Pancreas (tissue), 10 donors: ENCODE results near the gene NGFR. TPM values are rescaled to one million over a fixed set of nuclear protein-coding genes. Genes with fewer than 3 reads are reported as not detected.

Experiments used
- ATAC-seq, 4 donors: fragments of 200-7000 bp; cut with Tn5 transposase; one replicate each; pipeline versions ENCODE4 v1.8.0 to v1.9.1; 2020; ENCODE audit warnings: mild to moderate bottlenecking in 4 of 4, moderate library complexity in 4 of 4
- DNase-seq, 6 donors: peaks; one replicate each; pipeline ENCODE4 v3.0.0-alpha.2; 2020
- FAIRE-seq: peaks from 2 replicates; lab custom pipeline; 2012; peaks lifted over from hg19 to GRCh38; lab: Jason Lieb, UNC
- H3K27ac ChIP-seq, 4 donors: fragments of 200-600 bp; sonication (generic); 1 replicate in 3 of 4; 2 replicates in 1 of 4; pipeline versions ENCODE4 v1.5.0 to v1.8.0; 2020
- H3K27me3 ChIP-seq, 4 donors: fragments of 200-600 bp; one replicate each; pipeline ENCODE4 v1.8.0; 2021
- H3K36me3 ChIP-seq, 3 donors: fragments of 200-600 bp; sonication (generic) in 1 of 3; one replicate each; pipeline versions ENCODE4 v1.5.0 to v1.8.0; 2020 to 2021
- H3K4me1 ChIP-seq, 3 donors: fragments of 200-600 bp; one replicate each; pipeline ENCODE4 v1.8.0; 2021
- H3K4me3 ChIP-seq, 4 donors: fragments of 200-600 bp; sonication (generic) in 2 of 4; one replicate each; pipeline versions ENCODE4 v1.5.0 to v1.8.0; 2020 to 2021
- H3K9me3 ChIP-seq, 4 donors: fragments of 200-600 bp; one replicate each; pipeline ENCODE4 v1.8.0; 2021
- CTCF ChIP-seq, 4 donors: fragments of 200-600 bp; sonication (generic) in 3 of 4; IDR thresholded peaks; one replicate each; pipeline versions ENCODE4 v1.5.0 to v1.8.0; 2021; ENCODE audit warnings: antibody characterized with exemption in 4 of 4
- WGBS, 2 donors: extraction: QIAGEN DNeasy Blood & Tissue Kit; methylation state at CpG; one replicate each; pipeline ENCODE4 v1.1.7; 2013; 5-methylcytosine and 5-hydroxymethylcytosine counted together
- intact Hi-C, 3 donors: fragments of 100-400 bp; cut with DNase I; formaldehyde crosslinking; loops; one replicate each; pipeline versions ENCODE4 v1.11.1 to v1.14.2; 2022
- polyA plus RNA-seq, 2 donors: library from polyadenylated mRNA; stranded (reverse); fragments of 200-250 nt; gene quantifications; one replicate each; pipeline ENCODE4 v1.2.3, GENCODE V29; 2013
- total RNA-seq, 6 donors: library from RNA; stranded (reverse); fragmentation: NEBNext Ultra II Directional in 4 of 6; extraction: Animal tissue kit (Norgen Biotek cat#: 25700) in 4 of 6; gene quantifications; one replicate each; pipeline versions ENCODE4 v1.2.1 to v1.2.4, GENCODE V29; 2021 to 2023
- donor health status: healthy with polysubstance abuse.
- donor health status: DM: no; HTN: no; CAD: no; lungs with moderate emphysema.
- donor health status: DM: no; HTN: no; CAD: no.
- donor health status: control.
- donor health status: control.
- donor health status: Bipolar disorder and iron deficiency.
- donor health status: DM: yes; HTN: yes; CAD: no.
- donor health status: DM: no; HTN: no; CAD: no.
- donor health status: DM: no; HTN: no; CAD: no.
- donor health status: DM: yes; HTN: yes; CAD: no.

NGFR gene
- total and polyA plus RNA-seq, 8 donors = 1.1 to 19.0 (median 4.7) TPM

- DNase-seq = no peak
- Histone ChIP-seq H3K9me3 (no peaks in the 10 kb centered on the region), H3K27me3 (no peaks in the 10 kb centered on the region), H3K4me1 (no peaks in the 10 kb centered on the region), H3K4me3 (no peak overlapping the region), H3K36me3 (no peaks in the 10 kb centered on the region), H3K27ac (no peak overlapping the region)
- no peak for ATAC-seq
- WGBS, 2 donors = 38 to 61% methylated on average over 3 of the region's 3 CpGs
- no peak for TF ChIP-seq CTCF (IDR thresholded peaks at IDR 0.05)
- no peak for FAIRE-seq
- intact Hi-C loops = no loop called here
Observed at GRCh38 chr17:49482144-49482817, 12.8 kb upstream of the NGFR start.

- Histone ChIP-seq H3K27ac (no peak overlapping the region), H3K4me1 (no peaks in the 10 kb centered on the region), H3K4me3 (no peak overlapping the region), H3K36me3 (no peaks in the 10 kb centered on the region), H3K27me3 (no peaks in the 10 kb centered on the region), H3K9me3 (no peaks in the 10 kb centered on the region)
- FAIRE-seq (no peak), DNase-seq (no peak), ATAC-seq (no peak)
- no peak for TF ChIP-seq CTCF (IDR thresholded peaks at IDR 0.05)
- WGBS, 2 donors = 48 to 55% methylated on average over 9 of the region's 9 CpGs
- intact Hi-C loops = no loop called here
Observed at GRCh38 chr17:49483599-49484509, 11.2 kb upstream of the NGFR start.

- ATAC-seq (no peak), FAIRE-seq (no peak), DNase-seq (no peak)
- Histone ChIP-seq H3K27me3 (no peaks in the 10 kb centered on the region), H3K36me3 (no peaks in the 10 kb centered on the region), H3K27ac (no peak overlapping the region), H3K9me3 (no peaks in the 10 kb centered on the region), H3K4me3 (no peak overlapping the region), H3K4me1 (no peaks in the 10 kb centered on the region)
- intact Hi-C loops = no loop called here
- 30 to 34% methylated on average over 10 of the region's 10 CpGs for WGBS, 2 donors
- TF ChIP-seq CTCF (IDR thresholded peaks at IDR 0.05) = no peak
Observed at GRCh38 chr17:49484588-49484987, 10.5 kb upstream of the NGFR start.

- H3K27me3 ChIP-seq = no peaks in the 10 kb centered on the region
- ATAC-seq = peak in 2 of 4 donors; percentile 27 to 34
- intact Hi-C loops = no loop called here
- H3K4me1 ChIP-seq = no peaks in the 10 kb centered on the region
- H3K27ac ChIP-seq = no peak overlapping the region
- no peaks in the 10 kb centered on the region for H3K9me3 ChIP-seq
- TF ChIP-seq CTCF (IDR thresholded peaks at IDR 0.05) = no peak
- DNase-seq = no peak
- no peak for FAIRE-seq
- no peaks in the 10 kb centered on the region for H3K36me3 ChIP-seq
- no peak overlapping the region for H3K4me3 ChIP-seq
- 23 to 24% methylated on average over 13 of the region's 13 CpGs for WGBS, 2 donors
Observed at GRCh38 chr17:49486012-49486641, 9.0 kb upstream of the NGFR start.
